Mucosa of stomach (tissue), 1 donor: ENCODE data around the gene ZNF540.
A peak's percentile ranks its signal among the peaks of the same experiment; 100 is the strongest.

ENCODE experiments used
- H3K27me3 ChIP-seq: one replicate; pipeline ENCODE4 v1.7.0; 2013; ENCODE audit warnings: mild to moderate bottlenecking, low read length; ENCODE audit not compliant: control insufficient read depth, insufficient read depth
- H3K36me3 ChIP-seq: one replicate; pipeline ENCODE4 v1.7.0; 2013; ENCODE audit warnings: low read length; ENCODE audit not compliant: control insufficient read depth, insufficient read depth
- H3K4me1 ChIP-seq: one replicate; pipeline ENCODE4 v1.7.0; 2013; ENCODE audit warnings: mild to moderate bottlenecking, low read length; ENCODE audit not compliant: control insufficient read depth, insufficient read depth
- H3K4me3 ChIP-seq: one replicate; pipeline ENCODE4 v1.7.0; 2013; ENCODE audit warnings: low read length
- H3K9ac ChIP-seq: one replicate; pipeline ENCODE4 v1.7.0; 2013; ENCODE audit warnings: mild to moderate bottlenecking, low read length, moderate library complexity
- H3K9me3 ChIP-seq: one replicate; pipeline ENCODE4 v1.7.0; 2013; ENCODE audit warnings: mild to moderate bottlenecking, low read length, moderate library complexity; ENCODE audit not compliant: control insufficient read depth
- donor health status: Pancreatic carcinoma.

ZNF540 gene

DNA sequence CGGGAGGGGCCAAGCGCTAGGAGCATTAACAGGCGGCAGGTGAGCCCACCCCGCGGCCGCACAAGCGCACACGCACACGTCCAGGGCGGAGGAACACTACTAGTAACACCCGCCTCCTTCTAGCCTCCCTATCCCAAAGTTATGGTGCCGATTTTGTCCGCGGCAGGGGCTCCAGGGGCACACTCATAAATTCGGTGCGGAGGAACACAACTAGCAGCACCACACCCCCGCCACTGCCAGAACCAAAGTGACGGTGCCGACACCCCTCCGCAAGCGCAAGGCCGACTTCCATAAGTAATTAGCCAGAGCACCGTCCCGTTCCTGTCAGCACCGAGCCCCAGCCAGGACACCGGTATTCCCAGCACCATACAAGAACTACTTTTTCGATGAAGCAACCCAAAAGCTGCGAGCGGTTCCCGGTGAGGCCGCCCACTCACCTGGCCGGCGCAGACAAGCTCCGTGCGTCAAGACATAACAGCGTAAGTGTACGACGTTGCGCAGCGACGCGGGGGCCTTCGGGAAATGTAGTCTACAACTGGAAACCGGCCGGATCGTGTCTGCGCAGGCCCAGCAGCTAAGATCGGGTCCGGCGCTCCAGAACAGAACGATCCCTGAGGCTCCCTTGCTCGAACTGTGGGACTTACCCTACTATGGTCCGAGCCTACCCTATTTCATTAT, at the start of gene ZNF540, which contains the start of gene ZNF571:
Gene ZNF540, plus strand, starts transcription at position 573 of the 678 bp plus-strand sequence. CDS start 3,572 bp downstream, outside the sequence.
Gene ZNF571, minus strand, starts transcription at position 489 of the 678 bp plus-strand sequence. CDS start 8,116 bp downstream, outside the sequence.
- Histone ChIP-seq H3K9me3 (no peaks in the 10 kb centered on the region), H3K27me3 (no peaks in the 10 kb centered on the region), H3K4me3 (peak within 1 kb of the TSS; percentile 90), H3K9ac (peak within 1 kb of the TSS; percentile 82), H3K36me3 (no peaks in the 10 kb centered on the region), H3K4me1 (no peaks in the 10 kb centered on the region)

DNA sequence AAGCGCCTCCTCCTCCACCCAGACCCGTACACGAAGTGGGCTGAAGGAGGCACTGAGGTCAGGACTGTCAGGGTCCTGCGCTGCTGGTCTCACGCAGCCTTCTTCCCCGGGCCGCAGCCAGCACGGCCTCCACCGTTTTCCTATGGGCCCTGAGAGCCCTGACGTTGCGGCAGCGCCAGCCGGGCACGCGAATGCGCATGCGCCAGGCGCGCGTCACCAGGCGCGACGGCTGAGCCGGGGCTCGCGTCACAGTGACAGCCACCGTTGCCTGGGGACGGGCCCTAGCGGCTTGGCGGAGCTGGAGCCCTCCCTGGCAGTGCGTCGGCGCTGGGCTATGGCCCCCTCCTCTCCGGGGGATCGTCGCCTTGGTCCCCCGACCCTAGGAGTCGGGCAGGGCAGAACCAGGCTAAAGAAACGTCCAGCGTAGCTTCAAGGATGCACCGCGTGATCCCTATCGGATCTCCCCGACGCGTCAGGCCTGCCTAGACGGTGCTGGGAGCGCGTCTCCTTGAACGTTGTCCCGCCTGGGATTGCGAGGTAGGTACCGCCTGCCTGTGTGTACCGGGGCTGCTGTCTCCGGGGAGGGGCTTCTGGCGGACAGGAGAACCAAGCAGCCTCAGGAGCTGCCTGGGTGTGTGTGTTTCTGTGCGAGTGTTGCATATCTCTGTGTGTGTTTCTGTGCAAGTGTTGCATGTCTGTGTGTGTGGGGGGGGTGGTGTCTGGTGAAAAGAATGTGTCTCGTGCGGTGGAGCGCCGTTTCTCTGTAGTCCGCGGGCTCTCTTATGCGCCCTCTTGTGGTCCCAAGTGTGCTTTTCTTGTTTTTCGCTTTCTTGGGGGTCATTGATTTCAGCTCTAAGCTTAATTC, 43.3 kb upstream of the ZNF540 start:
- H3K4me3 ChIP-seq: peak overlapping the region; percentile 41
- H3K9me3 ChIP-seq: peaks cover 28% of the 10 kb centered on the region
- no peaks in the 10 kb centered on the region for H3K4me1 ChIP-seq
- H3K36me3 ChIP-seq: no peaks in the 10 kb centered on the region
- no peak overlapping the region for H3K9ac ChIP-seq
- H3K27me3 ChIP-seq: no peaks in the 10 kb centered on the region

DNA sequence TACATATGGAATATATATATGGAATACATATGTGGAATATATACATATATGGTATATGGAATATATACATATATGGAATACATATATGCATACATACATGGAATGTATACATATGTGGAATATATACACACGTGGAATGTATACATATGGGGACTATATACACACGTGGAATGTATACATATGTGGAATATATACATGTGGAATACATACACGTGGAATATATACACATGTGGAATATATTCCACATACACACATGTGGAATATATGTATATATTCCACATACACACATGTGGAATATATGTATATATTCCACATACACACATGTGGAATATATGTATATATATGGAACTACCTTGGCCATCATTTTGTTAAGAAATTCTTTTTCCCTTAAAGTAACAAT, 31.2 kb upstream of the ZNF540 start:
- H3K4me1 ChIP-seq: no peaks in the 10 kb centered on the region
- H3K9me3 ChIP-seq: peaks cover 39% of the 10 kb centered on the region
- H3K9ac ChIP-seq: no peak overlapping the region
- H3K4me3 ChIP-seq: no peak overlapping the region
- no peaks in the 10 kb centered on the region for H3K36me3 ChIP-seq
- H3K27me3 ChIP-seq: no peaks in the 10 kb centered on the region

DNA sequence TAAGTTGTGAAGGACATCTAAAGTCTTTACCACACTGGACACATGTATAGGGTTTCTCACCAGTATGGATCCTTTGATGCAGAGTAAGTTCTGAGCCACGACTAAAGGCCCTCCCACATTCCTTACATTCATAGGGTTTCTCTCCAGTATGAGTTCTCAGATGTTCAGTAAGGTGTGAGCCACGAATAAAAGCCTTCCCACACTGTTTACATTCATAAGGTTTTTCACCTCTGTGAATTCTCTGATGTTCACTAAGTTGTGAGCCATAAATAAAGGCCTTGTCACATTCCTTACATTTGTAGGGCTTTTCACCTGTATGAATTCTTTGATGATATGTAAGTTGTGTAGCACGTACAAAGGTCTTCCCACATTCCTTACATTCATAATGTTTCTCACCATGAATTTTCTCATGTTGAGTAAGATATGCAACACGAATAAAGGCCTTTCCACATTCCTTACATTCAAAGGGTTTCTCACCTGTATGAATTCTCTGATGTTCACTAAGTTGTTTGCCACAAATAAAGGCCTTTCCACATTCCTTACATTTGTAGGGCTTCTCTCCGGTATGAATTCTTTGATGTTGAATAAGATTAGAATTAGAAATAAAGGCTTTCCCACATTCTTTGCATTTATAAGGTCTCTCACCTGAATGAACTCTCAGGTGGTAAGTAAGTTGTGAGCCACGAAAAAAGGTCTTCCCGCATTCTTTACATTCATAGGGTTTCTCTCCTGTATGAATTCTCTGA, 29.9 kb upstream of the ZNF540 start:
- Histone ChIP-seq H3K4me1 (no peaks in the 10 kb centered on the region), H3K9ac (no peak overlapping the region), H3K36me3 (no peaks in the 10 kb centered on the region), H3K4me3 (no peak overlapping the region), H3K9me3 (peaks cover 37% of the 10 kb centered on the region), H3K27me3 (no peaks in the 10 kb centered on the region)

DNA sequence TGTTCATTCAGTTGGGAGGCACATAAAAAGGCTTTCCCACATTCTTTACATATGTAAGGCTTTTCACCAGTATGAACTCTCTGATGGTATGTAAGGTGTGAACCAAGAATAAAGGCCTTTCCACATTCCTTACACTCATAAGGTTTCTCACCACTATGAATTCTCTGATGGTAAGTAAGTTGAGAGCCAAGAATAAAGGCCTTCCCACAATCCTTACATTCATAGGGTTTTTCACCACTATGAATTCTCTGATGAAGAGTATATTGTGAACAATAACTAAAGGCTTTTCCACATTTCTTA, 29.4 kb upstream of the ZNF540 start:
- Histone ChIP-seq H3K4me3 (no peak overlapping the region), H3K9me3 (peaks cover 39% of the 10 kb centered on the region), H3K4me1 (no peaks in the 10 kb centered on the region), H3K9ac (no peak overlapping the region), H3K27me3 (no peaks in the 10 kb centered on the region), H3K36me3 (no peaks in the 10 kb centered on the region)

DNA sequence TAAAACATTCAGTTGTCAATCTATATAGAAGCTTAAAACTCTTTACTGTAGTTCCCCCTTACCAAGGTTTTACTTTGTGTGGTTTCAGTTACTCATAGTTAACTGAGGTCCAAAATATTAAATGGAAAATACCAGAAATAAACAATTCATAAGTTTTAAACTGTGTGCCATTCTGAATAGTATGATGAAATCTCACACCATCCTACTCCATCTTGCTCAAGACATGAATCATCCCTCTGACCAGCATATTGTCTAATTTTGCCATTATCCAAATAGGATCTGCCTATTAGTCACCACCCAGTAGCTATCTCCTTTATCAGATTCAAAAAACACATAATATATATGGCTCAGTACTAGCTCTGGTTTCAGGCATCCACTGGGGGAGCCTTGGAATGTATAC, 22.5 kb upstream of the ZNF540 start:
- Histone ChIP-seq H3K4me3 (no peak overlapping the region), H3K27me3 (no peaks in the 10 kb centered on the region), H3K4me1 (no peaks in the 10 kb centered on the region), H3K36me3 (peaks cover 7% of the 10 kb centered on the region), H3K9me3 (peaks cover 15% of the 10 kb centered on the region), H3K9ac (no peak overlapping the region)

DNA sequence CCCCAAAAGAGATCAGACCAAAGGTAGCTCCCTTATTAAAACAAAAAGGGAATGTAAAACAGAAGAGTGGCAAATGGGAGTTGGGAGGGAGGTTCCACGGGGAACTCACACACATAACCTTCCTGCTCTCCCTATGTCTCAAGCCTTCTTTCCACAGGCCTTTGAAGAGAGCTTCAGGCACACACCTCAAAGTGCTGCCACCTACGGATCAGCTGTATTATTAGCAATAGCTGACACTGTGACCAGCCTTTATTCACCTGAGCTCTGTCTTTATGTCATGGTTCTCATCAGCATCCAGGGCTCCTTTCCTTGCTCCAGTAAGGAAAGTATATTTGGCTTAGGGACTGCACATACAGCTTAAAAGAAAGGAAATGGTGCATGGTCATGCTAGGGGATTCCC, 11.3 kb upstream of the ZNF540 start:
- Histone ChIP-seq H3K4me3 (no peak overlapping the region), H3K36me3 (peaks cover 10% of the 10 kb centered on the region), H3K9me3 (peaks cover 33% of the 10 kb centered on the region), H3K9ac (no peak overlapping the region), H3K27me3 (no peaks in the 10 kb centered on the region), H3K4me1 (no peaks in the 10 kb centered on the region)

DNA sequence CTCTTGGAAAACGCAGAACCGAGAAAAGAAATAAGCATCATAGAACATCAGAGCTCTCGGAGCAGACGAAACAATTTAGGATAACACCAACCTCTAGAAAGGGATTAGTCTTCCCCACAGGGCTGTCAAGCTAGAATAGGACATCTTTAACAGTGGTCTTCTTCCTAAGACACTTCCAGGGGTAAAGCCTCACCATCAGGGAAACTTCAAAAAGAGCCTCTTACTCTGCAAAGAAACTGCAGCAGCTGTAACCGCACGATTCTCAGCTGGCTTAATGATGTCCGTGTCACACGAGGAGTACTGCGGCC, 726 bp upstream of the ZNF540 start:
- no peaks in the 10 kb centered on the region for H3K36me3 ChIP-seq
- H3K27me3 ChIP-seq: no peaks in the 10 kb centered on the region
- peak overlapping the region; percentile 90 for H3K4me3 ChIP-seq
- H3K9ac ChIP-seq: peak overlapping the region; percentile 82
- no peaks in the 10 kb centered on the region for H3K4me1 ChIP-seq
- H3K9me3 ChIP-seq: no peaks in the 10 kb centered on the region

DNA sequence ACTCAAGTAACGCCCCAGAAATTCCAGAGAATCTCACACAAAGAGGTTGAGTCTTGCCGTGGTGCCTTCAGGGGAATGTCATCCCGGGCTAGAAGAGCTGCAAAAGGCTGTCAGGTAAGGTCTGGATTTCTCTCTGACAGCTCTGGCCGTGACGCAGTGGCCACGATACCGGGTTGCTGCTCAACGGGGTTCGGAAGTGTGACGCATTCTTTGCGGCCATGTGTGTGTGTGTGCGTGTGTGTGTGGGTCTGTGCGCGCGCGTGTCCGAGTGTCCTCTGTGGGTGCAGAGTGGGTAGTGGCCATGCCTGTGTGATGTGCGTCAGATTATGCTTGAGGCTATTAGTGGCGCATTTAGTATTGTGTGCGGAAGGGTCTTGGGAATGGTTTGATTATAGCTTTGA, 306 bp downstream of the ZNF540 start:
- peak overlapping the region; percentile 90 for H3K4me3 ChIP-seq
- no peaks in the 10 kb centered on the region for H3K27me3 ChIP-seq
- peak overlapping the region; percentile 82 for H3K9ac ChIP-seq
- no peaks in the 10 kb centered on the region for H3K9me3 ChIP-seq
- H3K36me3 ChIP-seq: no peaks in the 10 kb centered on the region
- H3K4me1 ChIP-seq: no peaks in the 10 kb centered on the region

DNA sequence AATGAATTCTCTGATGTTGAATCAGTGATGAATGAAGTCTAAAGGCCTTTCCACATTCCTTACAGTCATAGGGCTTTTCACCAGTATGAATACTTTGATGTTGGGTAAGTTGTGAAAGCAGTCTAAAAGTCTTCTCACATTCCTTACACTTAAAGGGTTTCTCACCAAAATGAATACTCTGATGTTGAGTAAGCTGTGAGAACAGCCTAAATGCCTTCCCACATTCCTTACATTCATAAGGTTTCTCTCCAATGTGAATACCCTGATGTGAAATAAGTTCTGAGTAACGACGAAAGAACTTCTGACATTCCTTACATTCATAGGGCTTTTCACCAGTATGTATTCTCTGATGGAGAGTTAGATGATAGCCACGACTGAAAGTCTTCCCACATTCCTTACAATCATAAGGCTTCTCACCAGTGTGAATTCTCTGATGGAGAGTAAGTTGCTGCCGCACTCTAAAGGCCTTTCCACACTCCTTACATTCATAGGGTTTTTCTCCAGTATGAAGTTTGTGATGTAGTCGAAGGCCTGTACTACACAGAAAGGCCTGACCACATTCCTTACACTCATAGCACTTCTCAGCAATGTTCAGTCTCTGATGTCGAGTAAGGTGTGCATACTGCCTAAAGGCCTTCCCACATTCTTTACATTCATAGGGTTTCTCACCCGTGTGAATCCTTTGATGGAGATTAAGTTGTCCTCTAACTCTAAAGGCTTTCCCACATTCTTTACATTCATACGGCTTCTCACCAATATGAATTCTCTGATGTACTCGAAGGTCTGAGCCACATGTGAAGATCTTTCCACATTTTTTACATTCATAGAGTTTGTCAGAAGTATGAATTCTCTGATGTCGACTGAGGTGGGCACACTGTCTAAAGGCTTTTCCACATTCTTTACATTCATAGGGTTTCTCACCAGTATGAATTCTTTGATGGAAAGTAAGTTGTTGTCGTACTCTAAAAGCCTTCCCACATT, 40.7 kb downstream of the ZNF540 start:
- H3K9me3 ChIP-seq: peaks cover 30% of the 10 kb centered on the region
- H3K36me3 ChIP-seq: peaks cover 6% of the 10 kb centered on the region

DNA sequence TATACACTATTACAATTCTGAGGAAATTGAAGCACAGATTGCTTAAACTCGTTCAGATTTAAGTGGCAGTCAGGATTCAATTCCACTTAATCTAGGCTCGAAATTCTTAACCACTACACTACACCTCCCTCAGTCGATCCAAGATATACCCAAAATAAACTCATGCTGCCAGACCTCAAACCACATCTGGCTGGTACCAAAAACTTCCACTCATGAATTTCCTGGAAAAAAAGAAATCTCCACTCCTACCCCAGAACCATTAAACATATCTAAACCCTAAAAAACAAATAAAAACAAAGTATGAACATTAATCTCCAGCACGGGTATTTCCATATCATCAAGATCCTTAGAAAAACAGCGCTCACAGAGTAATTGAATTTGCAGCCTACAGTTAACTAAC, 59.4 kb downstream of the ZNF540 start:
- Histone ChIP-seq H3K4me1 (peaks cover 13% of the 10 kb centered on the region), H3K36me3 (no peaks in the 10 kb centered on the region), H3K9ac (peak overlapping the region; percentile 88), H3K27me3 (no peaks in the 10 kb centered on the region), H3K9me3 (no peaks in the 10 kb centered on the region), H3K4me3 (peak overlapping the region; percentile 90)

More for the DNA sequence above, 40.7 kb downstream of the ZNF540 start:
- Histone ChIP-seq H3K27me3 (no peaks in the 10 kb centered on the region), H3K4me3 (no peak overlapping the region), H3K4me1 (no peaks in the 10 kb centered on the region), H3K9ac (no peak overlapping the region)
